Measurements from ENCODE around the gene NFAM1. TPM values are rescaled to one million over a fixed set of nuclear protein-coding genes. Genes with fewer than 3 reads are reported as not detected.

Gene NFAM1
- total and polyA plus RNA-seq, 10 donors, result 2.0 to 56.6 (median 30.8) TPM

GRCh38 chr22:42425989-42426355 is 6.2 kb downstream of the NFAM1 start:
- intact Hi-C loops (cut with DNase I; ENCODE audit: low total_unique reads), result no loop called here
- 75 to 89% (median 85%) methylated on average over 2 to 3 of the region's 3 CpGs for WGBS, 5 donors
- Histone ChIP-seq H3K27ac (peak overlapping the region in 2 of 8 donors; percentile 27 to 28), H3K4me1 (peaks cover 0 to 68% (median 25%) of the 10 kb centered on the region in 6 donors), H3K36me3 (peaks cover 0 to 53% (median 0%) of the 10 kb centered on the region in 6 donors), H3K4me3 (no peak overlapping the region), H3K27me3 (replicated peaks in 1 of 7) (peaks cover 0 to 63% (median 8%) of the 10 kb centered on the region in 7 donors), H3K9me3 (no peaks in the 10 kb centered on the region)
- no peak for DNase-seq
- TF ChIP-seq POLR2A (IDR thresholded peaks at IDR 0.05) (no peak), CTCF (IDR thresholded peaks at IDR 0.05 in 8 of 11, conservative IDR thresholded peaks at IDR 0.05 in 3 of 11) (no peak), POLR2AphosphoS5 (IDR thresholded peaks at IDR 0.05) (no peak)

- H3K27ac ChIP-seq, result peak overlapping the region in 2 of 8 donors; percentile 27 to 28
- whole genome bisulfite sequencing, 5 donors, result 60 to 77% (median 74%) methylated on average over 12 of the region's 12 CpGs
- peaks cover 0 to 68% (median 25%) of the 10 kb centered on the region in 6 donors for H3K4me1 ChIP-seq
- peaks cover 0 to 56% (median 0%) of the 10 kb centered on the region in 6 donors for H3K36me3 ChIP-seq
- TF ChIP-seq POLR2A (IDR thresholded peaks at IDR 0.05) (no peak), CTCF (IDR thresholded peaks at IDR 0.05 in 8 of 11, conservative IDR thresholded peaks at IDR 0.05 in 3 of 11) (no peak), POLR2AphosphoS5 (IDR thresholded peaks at IDR 0.05) (peak in 1 of 3 donors; percentile 15)
- no peaks in the 10 kb centered on the region for H3K9me3 ChIP-seq
- intact Hi-C loops (cut with DNase I; ENCODE audit: low total_unique reads), result no loop called here
- DNase-seq, result no peak
- peaks cover 0 to 63% (median 6%) of the 10 kb centered on the region in 7 donors for H3K27me3 ChIP-seq (replicated peaks in 1 of 7)
- H3K4me3 ChIP-seq, result no peak overlapping the region
Measured at GRCh38 chr22:42425337-42425988, 6.7 kb downstream of the NFAM1 start.

GRCh38 chr22:42419243-42419881 is 12.8 kb downstream of the NFAM1 start:
- H3K9me3 ChIP-seq, result no peaks in the 10 kb centered on the region
- peaks cover 0 to 44% (median 0%) of the 10 kb centered on the region in 6 donors for H3K36me3 ChIP-seq
- peaks cover 0 to 73% (median 27%) of the 10 kb centered on the region in 6 donors for H3K4me1 ChIP-seq
- TF ChIP-seq POLR2AphosphoS5 (IDR thresholded peaks at IDR 0.05) (peak; percentile 54 to 65 (median 61)), CTCF (IDR thresholded peaks at IDR 0.05 in 8 of 11, conservative IDR thresholded peaks at IDR 0.05 in 3 of 11) (no peak)
- WGBS, 5 donors, result 35 to 64% (median 54%) methylated on average over 18 of the region's 18 CpGs
- no peak for DNase-seq
- H3K4me3 ChIP-seq, result peak overlapping the region in 3 of 8 donors; percentile 6 to 39 (median 9)
- peaks cover 0 to 40% (median 0%) of the 10 kb centered on the region in 7 donors for H3K27me3 ChIP-seq (replicated peaks in 1 of 7)
- intact Hi-C loops (cut with DNase I; ENCODE audit: low total_unique reads), result no loop called here
- H3K27ac ChIP-seq, result peak overlapping the region in 7 of 8 donors; percentile 58 to 79 (median 72)

GRCh38 chr22:42418811-42419242 is 13.4 kb downstream of the NFAM1 start:
- DNase-seq, result no peak
- 41 to 77% (median 50%) methylated on average over 12 of the region's 12 CpGs for WGBS, 5 donors
- Histone ChIP-seq H3K27me3 (replicated peaks in 1 of 7) (peaks cover 0 to 39% (median 0%) of the 10 kb centered on the region in 7 donors), H3K9me3 (no peaks in the 10 kb centered on the region), H3K36me3 (peaks cover 0 to 39% (median 0%) of the 10 kb centered on the region in 6 donors), H3K4me3 (peak overlapping the region in 1 of 8 donors; percentile 39), H3K27ac (peak overlapping the region in 7 of 8 donors; percentile 58 to 79 (median 72)), H3K4me1 (peaks cover 0 to 77% (median 26%) of the 10 kb centered on the region in 6 donors)
- intact Hi-C loops (cut with DNase I; ENCODE audit: low total_unique reads), result no loop called here
- peak in 2 of 3 donors; percentile 46 to 59 for TF ChIP-seq POLR2AphosphoS5 (IDR thresholded peaks at IDR 0.05)
- TF ChIP-seq CTCF (IDR thresholded peaks at IDR 0.05 in 8 of 11, conservative IDR thresholded peaks at IDR 0.05 in 3 of 11), result no peak
